Right kidney (tissue), 1 donor: ENCODE results near the gene C18orf63.
"Not testable (repeated sequence)": the region's sequence is repeated elsewhere in the genome, so short reads cannot be mapped to it uniquely, and the experiment has no call there.

Source experiments
- DNase-seq: peaks from one replicate; pipeline ENCODE4 v3.0.0-alpha.2; 2016

Gene C18orf63

DNA sequence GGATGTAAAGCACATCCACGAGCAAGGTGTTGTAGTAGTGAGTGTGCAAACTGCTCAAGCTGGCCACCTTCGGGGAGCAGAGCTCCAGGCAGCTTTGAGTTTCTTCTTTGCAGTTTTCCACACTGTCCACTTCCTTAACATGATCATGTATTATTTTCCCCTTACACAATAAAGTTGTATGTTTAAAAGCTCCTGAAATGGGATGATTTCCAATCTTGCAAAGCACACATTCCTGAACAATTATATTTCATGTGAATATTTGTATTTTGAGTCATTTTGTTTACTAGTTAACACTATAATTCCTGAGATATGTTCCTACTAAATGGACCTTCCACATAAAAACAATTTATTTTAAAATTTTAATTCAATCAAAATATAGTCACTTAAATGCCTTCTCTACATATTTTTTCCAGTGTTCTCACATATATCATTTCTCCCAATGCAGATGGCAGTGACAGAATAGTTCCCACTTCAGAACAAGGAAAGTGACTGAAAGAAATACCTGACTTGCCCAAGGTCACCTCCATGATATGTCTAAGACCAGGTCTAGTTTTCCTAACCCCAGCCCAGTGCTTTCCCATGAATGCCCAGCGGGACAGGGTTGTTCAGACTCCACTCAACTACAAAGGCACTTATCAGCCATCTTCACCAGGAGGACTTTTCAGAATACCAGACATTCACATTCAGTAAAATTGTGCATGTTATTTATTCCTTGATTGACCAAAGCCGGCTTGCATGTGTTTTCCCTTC lies 29.4 kb upstream of the C18orf63 start:
- no peak for DNase-seq

- no peak for DNase-seq
Observed at GRCh38 chr18:74286856-74287255, 28.8 kb upstream of the C18orf63 start.

DNA sequence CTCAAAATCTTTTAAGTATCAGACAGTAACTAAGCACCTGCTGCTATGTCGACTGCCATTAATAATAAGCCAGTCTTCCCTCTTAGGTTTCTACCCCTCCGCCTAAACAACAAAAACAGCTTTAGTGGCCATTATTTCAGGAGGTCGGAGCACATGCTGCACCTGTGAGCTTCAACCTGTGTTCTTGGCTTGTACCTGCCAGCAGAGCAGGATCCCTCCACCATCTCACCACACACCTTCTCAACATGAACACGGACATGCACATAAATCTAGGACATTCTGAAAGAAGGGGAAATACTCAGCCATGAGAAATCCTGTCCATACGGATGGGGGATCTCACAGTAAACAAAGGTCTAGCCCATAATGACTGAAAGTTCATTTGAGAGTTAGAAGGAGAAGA lies 27.6 kb upstream of the C18orf63 start:
- no peak for DNase-seq

DNA sequence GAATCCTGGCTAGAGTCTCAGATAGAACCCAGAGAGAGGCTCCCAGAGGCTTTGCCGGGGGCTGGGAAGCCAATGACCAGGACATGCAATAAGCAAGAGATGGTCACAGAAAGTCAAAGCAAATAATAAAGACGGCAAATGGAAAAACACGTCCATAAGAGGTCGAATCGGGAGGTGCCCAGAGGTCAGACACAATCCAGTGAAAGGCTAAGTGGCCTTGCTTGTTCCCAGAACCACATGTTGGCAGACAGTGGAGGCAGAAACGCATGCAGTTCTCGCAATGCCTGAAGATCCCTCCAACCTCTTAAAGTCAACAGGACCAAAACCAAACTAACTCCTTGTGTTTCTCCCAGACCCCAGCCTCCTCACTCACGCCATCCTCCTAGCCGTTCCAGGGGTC lies 26.9 kb upstream of the C18orf63 start:
- DNase-seq = no peak

GRCh38 chr18:74289137-74289536 lies 26.5 kb upstream of the C18orf63 start:
- no peak for DNase-seq

- no peak for DNase-seq
Observed at GRCh38 chr18:74290021-74290420, 25.6 kb upstream of the C18orf63 start.

DNA sequence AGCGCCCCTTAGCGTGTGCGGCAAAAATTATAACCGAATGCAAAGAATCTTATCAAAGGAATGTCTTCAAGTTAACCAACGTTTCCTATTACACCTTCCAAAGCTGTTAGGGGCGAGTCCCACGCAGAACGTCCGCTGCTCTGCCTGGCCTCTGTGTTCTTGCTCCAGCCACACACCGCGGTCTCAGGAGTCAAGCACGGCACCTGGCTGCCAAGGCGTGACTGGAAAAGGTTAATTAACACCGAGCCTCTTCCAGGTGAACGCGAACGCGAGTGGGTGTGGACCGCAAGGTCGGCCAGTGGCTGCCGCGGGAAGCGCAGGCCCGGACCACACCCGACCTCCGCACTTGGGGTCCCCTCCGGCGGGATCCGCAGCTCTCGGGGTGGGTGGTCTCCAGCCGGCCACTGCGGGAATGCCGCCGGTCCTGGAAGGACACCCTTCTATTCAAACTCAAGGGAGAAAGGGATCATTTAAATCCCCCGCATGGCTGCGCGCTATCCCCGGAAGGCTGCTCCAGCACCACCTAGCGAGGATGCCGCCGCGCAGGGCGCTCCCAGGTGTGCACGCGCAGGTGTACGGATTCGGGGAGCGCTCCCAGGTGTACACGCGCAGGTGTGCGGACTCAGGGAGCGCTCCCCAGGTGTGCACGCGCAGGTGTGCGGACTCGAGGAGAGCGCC lies 24.7 kb upstream of the C18orf63 start:
- peak; percentile 73 for DNase-seq

- no peak for DNase-seq
Observed at GRCh38 chr18:74291472-74291770, 24.2 kb upstream of the C18orf63 start.

- DNase-seq = peak; percentile 98
Observed at GRCh38 chr18:74291771-74292540, 23.7 kb upstream of the C18orf63 start, which contains the start of gene CYB5A. Gene CYB5A (minus strand): TSS chr18:74291963. CDS start chr18:74291875, 88 bp downstream.

- DNase-seq = no peak
Observed at GRCh38 chr18:74292541-74292858, 23.1 kb upstream of the C18orf63 start.

DNA sequence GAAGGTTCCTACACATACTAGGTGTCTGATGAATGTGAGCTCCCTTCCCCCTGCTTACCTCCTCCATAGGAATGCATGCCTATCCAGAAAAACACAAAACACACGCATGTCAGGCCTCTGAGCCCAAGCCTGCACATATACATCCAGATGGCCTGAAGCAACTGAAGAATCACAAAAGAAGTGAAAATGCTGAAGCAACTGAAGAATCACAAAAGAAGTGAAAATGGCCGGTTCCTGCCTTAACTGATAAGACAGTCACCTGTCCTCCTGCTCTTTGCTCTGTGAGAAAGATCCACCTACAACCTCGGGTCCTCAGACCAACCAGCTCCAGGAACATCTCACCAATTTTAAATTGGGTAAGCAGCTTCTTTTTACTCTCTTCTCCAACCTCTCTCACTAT lies 22.7 kb upstream of the C18orf63 start:
- DNase-seq = not testable (repeated sequence)

GRCh38 chr18:74294526-74294925 lies 21.1 kb upstream of the C18orf63 start:
- no peak for DNase-seq

GRCh38 chr18:74299162-74299561 lies 16.5 kb upstream of the C18orf63 start:
- DNase-seq = no peak

GRCh38 chr18:74299746-74300145 lies 15.9 kb upstream of the C18orf63 start:
- no peak for DNase-seq

DNA sequence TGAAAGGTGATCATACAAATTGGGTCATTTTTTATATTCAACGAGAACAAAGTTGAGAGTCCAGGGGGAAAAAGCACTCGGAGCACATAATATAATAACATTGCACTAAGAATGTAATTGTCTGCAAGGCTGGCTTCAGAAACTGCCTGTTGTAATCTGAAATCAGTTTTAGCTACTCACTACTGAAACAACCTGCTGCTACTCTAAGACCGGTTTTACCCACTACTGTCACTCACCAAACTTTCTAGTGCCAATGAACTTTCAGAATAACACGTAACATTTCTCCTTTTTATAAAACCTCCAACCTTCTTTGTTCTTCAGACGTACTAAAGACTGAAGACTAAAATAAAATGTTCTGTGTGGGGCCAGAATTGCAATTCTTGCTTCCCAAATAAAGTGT lies 12.3 kb upstream of the C18orf63 start:
- DNase-seq = no peak

DNA sequence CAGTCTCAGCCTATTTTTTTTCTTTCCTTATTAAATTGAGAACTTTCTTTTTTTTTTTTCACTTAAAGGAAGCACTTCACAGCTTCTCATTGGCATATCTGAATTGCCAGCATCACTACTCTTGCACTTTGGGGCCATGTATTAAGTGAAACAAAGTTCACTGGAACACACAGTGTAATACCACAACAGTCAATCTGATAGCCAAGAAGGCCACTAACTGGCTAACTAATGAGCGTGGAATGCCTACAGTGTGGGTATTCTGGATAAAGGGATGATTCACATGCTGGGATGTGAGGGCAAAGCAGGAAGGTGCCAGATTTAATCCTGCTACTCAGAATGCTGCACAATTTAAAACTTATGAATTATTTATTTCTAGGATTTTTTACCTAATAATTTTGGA lies 11.7 kb upstream of the C18orf63 start:
- no peak for DNase-seq

GRCh38 chr18:74310411-74310810 lies 5.2 kb upstream of the C18orf63 start:
- no peak for DNase-seq

GRCh38 chr18:74311000-74311399 lies 4.6 kb upstream of the C18orf63 start:
- no peak for DNase-seq

DNA sequence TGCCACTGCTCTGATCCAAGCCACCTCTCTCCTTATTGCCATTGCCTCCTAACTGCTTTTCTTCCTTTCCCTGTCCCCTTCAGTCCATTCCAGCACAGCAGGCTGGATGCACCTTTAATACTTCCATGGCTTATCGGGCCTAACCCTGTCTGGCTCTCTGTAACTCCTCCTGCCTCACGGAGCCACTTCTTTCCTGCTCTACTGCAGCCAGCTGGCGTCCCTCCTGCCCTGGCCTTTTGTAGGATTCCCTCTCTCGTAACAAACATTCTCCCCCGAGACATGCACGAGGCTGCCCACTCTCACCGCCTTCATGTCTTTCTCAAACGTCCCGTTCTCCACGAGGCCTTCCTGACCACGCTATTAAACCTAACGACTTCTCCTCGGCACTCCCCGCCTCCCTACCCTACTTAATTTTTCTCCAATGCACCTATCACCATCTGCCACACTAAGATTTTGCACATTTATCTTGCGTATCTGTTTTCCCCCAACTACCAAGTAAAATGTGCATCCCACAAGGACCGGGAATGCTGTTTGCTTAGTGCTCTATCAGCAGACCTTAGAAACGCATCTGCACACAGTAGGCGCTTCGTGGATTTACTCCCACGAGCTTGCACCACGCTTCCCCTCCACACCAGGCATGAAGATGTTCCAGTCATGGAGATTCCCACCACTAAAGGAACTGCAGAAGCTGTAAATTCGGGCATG lies 728 bp upstream of the C18orf63 start:
- DNase-seq = no peak

DNA sequence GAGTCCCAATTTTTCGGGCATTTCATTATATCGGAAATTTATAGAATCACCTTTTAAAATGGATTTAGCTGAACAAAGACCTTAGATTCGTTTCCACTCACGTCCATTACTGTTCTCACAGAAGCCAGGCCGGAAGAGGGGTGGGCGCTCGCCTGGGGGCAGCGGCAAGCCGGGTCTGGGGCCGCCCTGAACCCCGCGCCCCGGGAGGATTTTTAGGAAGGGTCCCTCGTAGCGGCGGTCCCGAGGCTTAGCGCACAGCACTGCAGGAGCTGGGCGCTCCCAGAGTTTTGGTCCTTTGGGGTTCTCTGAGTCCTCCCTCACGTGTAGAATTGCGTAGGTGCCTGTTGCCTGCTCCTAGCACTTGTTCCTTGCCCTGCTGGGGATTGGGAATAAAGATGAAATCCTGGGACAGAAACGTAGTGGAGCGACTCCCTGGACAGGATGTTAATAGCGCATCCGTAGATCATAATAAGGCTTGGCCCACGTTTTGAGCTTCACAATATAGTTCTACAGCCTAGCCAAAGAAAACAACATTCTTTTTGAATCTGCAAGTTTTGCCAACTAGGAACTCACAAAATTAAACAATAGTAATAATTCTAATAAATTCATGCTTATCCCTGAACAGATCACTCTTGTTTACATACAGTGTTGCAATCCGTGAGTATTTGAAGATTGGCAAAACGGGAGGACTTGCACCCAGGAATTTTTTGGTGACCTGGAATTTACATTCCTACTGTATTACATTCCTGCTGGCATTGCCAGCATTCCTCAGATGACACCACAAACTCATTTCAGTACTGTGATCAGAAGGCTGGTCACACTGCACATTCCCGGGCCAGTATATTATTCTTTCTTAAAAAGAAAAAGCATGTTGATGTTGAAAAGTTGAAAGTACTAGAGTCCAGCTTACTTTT lies 875 bp downstream of the C18orf63 start:
- DNase-seq = no peak

GRCh38 chr18:74326231-74326630 lies 10.6 kb downstream of the C18orf63 start:
- DNase-seq = no peak

- DNase-seq = not testable (repeated sequence)
Observed at GRCh38 chr18:74326791-74327190, 11.2 kb downstream of the C18orf63 start.
